ENCODE measurements around the gene NRXN3. TPM values are rescaled to one million over a fixed set of nuclear protein-coding genes. Genes with fewer than 3 reads are reported as not detected.

The NRXN3 gene
- total RNA-seq, 1 experiment from 2014 or later, result not detected

DNA sequence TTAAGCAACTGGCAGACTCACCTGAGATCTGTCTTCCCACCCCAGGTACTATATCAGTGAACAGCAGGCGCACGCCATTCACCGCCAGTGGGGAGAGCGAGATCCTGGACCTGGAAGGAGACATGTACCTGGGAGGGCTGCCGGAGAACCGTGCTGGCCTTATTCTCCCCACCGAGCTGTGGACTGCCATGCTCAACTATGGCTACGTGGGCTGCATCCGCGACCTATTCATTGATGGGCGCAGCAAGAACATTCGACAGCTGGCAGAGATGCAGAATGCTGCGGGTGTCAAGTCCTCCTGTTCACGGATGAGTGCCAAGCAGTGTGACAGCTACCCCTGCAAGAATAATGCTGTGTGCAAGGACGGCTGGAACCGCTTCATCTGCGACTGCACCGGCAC lies 544.5 kb downstream of the NRXN3 start:
- no peak for DNase-seq (ENCODE audit: low spot score)
- in situ Hi-C loops (cut with HindIII; ENCODE audit: low sequenced_read_pairs), result no loop called here

DNA sequence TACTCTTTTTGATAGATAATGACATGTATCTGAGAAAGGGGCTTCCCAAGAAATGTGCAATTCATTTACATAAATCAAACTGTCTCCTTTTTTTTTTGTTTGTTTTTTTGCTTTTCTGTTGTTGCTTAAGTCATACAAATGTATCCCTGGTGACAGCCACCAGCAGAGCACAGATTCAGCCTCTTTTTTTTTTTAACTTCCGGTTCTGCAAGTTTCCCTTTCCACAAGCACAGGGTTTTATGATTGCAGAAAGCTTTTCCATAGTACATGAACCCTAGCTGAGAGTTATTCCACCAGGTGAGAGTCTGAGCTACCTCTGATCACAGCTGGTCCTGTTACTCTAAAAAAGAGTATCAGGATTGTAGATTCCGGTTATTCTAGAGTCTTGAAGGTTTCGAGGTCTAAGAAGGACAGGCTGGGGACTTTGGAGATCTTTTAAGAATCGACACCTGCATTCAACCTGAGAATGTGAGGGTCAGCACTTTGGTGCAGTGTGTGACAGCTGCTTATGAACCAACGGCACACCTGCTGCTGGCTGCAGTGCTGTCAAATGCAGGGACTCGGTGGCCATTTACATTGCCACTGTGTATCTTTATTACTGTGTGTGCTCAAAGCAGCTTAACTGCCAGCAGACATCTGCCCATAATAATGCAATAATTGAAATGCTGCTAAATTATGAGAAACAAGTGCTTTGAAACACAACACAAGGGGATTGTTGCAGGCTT lies 551.7 kb downstream of the NRXN3 start:
- in situ Hi-C loops (cut with HindIII; ENCODE audit: low sequenced_read_pairs), result no loop called here
- DNase-seq (ENCODE audit: low spot score), result no peak

DNA sequence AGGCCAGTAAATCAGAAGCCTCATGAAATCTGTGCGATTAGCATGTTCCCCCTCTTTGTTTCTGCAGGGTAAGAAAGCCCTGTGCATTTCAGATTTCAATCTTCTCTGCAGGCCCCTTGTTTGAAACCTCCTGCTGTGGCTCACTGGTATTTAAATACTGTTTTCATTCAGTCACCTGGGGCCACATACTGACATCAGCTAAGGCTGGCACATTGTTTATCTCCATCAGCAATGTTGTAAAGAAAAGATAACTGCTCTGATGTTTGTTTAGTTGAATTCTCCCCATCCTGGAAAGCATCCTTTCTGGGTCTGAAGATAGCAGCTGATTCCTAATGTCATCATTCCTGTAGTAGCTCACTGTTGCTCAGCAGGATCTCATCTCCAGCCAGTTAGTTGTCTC lies 554.9 kb downstream of the NRXN3 start:
- in situ Hi-C loops (cut with HindIII; ENCODE audit: low sequenced_read_pairs), result no loop called here
- DNase-seq (ENCODE audit: low spot score), result no peak

DNA sequence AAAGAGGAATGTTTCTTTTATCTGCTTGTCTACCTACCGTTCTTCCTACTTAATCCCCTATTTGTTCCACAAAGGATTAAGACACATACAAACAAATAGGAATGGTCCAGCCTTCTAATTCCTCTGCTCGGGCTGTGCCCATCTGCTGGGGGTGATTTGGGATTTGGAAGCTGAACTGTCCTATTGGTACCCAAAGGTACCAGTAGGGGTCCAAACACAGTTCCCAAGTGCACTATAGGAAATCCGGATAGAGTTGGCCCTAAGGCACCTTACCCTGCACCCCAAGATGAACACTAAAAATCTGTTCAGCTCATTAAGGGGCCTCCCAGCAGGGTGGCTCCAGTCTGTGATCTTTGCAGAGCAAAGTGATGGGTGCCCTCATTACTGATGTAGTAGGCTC lies 566.9 kb downstream of the NRXN3 start:
- DNase-seq (ENCODE audit: low spot score), result no peak
- in situ Hi-C loops (cut with HindIII; ENCODE audit: low sequenced_read_pairs), result no loop called here

DNA sequence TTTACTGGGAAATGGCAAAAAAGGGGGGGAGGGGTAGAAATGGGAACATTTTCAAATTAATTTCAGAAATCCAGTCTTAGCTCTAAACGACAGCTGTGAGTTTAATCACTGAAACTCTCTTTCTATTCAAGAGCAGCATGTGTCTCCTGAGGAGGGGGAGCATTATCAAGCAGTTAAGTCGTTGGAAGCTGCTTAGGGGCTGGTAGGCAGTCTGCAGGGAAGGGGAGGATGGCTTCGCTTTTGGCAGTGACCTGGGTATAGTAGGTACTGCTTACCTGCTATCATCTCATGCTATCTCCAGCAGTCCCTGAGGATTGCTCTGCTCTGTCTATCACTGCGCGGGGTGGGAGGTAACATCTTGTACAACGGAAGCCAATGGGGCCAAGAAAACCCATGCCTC lies 567.4 kb downstream of the NRXN3 start:
- in situ Hi-C loops (cut with HindIII; ENCODE audit: low sequenced_read_pairs), result no loop called here
- DNase-seq (ENCODE audit: low spot score), result no peak

DNA sequence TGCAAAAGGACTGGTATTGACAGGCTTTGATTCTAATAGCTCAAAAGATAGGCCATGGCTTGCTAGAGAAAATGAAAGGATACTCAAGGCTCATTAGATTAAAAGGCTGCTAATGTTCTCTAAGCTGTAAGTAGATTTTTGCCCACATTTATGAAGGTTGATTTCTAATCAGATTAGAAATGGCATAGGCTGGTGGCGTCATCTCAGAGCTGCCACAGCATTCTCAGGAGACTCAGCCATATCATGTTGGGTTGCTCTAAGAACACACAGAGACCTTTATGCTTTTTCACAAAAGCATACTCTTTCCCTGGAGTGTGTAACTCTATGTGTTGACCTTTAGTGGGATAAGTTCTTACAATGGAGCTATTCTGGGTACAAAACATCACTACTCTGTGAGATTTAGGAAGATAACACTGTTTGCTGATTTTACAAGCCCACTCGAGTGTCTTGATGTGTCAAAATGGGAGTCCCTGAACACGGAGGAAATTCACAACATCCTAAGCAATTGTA lies 576.0 kb downstream of the NRXN3 start:
- in situ Hi-C loops (cut with HindIII; ENCODE audit: low sequenced_read_pairs), result no loop called here
- no peak for DNase-seq (ENCODE audit: low spot score)

DNA sequence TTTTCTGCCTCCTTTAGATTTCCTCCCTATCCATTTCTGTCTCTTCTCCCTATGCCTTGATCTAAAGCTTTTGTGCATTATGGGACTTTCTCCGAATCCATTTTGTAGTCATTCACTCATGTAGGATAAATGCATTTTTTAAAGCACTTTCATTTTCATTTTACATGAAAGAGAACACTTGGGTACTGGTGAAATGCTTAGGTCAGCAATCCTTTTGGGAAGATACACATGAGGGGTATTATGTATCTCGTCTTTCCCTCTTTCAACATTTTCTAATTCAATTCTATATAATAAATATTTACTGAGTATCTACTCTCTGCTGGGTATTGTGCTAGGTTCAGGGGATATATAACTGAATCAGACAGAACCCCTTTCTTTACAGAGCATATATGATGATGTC lies 577.6 kb downstream of the NRXN3 start:
- in situ Hi-C loops (cut with HindIII; ENCODE audit: low sequenced_read_pairs), result no loop called here
- no peak for DNase-seq (ENCODE audit: low spot score)

DNA sequence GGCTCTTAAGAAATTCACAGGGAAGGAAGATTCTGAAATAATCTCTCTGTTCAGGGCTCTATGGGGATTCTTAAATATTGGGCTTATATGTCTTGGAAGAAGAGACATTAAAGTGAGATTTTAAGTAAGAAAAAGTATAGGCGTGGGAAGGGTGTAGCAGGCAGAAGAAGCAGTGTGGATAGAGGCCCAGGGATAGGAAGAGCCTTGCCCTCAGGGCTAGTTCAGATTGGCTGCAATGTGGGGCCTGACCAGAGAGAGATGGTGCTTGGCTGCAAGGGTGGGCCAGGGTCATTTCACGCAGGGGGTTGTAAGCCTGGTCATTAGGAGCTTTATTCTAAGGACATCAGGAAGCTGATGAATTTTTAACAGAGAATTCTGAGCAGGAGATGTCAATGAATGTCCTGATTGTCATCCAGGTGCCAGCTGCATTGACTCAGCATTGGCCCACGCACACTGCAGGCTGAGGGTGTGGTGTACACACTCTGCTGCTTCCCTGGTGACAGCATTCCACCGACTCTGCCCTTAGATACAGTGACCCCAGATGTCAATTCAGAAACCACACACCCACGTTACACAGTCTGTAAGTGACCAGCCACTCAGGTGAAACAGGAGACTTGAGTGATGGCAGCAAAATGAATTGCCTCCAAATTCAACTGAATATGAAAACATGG lies 582.5 kb downstream of the NRXN3 start:
- DNase-seq (ENCODE audit: low spot score), result no peak
- in situ Hi-C loops (cut with HindIII; ENCODE audit: low sequenced_read_pairs), result no loop called here

DNA sequence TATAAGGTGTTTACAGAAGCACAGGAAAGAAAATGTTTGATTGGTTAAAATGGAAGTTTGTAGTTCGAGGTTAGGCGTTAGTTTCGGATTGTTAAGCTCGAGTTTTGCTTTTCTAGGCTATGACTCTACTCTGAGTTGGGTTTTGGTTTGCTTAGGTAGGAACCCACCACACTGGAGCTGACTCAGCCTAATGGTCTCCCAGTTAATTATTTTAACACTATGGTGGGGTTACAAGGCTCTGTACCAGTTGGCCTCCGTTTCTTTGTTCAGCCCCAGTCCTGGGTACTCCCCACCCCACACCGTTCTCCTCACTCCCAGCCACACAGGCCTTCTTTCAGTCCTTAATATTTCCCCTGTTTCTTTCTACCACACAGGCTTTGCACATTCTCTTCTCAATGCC lies 583.9 kb downstream of the NRXN3 start:
- no peak for DNase-seq (ENCODE audit: low spot score)
- in situ Hi-C loops (cut with HindIII; ENCODE audit: low sequenced_read_pairs), result no loop called here

DNA sequence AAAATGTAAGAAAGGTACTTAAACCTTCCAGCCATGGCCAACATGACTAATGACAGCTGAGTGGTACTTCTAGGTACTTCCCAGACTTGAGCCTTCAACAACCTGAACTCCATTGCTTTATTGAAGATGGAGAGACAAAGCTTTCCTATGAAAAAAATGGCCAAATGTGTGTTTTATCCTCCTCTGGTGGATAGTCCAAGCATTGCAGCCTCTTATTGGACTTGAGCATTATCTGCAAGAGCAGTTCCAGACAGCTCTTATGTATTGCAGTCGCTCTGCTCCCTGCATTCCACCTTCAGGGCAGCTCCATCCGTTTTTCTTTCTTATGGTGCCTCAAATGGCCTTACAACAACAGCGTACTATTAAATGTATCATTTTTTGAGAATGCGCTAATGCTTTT lies 588.2 kb downstream of the NRXN3 start:
- in situ Hi-C loops (cut with HindIII; ENCODE audit: low sequenced_read_pairs), result no loop called here
- DNase-seq (ENCODE audit: low spot score), result peak; percentile 15

DNA sequence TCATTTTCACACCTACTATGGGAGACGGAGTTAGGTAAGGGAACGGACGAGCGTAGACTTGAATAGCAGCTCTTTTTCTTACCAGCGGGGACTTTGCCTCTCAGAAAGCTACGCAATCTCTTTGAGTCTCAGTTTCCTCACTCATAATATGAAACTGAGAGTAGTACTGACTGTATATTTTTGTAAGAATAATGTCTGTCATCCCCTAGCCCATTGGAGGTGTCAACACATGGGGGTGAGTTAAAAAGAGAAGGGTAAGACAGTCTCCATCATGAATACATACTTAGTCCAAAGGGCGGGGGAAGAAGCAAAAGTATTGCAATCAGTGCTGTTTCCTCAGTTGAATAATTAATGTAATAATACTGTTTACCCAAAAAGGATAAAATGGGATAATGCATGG lies 592.2 kb downstream of the NRXN3 start:
- in situ Hi-C loops (cut with HindIII; ENCODE audit: low sequenced_read_pairs), result no loop called here
- DNase-seq (ENCODE audit: low spot score), result no peak

DNA sequence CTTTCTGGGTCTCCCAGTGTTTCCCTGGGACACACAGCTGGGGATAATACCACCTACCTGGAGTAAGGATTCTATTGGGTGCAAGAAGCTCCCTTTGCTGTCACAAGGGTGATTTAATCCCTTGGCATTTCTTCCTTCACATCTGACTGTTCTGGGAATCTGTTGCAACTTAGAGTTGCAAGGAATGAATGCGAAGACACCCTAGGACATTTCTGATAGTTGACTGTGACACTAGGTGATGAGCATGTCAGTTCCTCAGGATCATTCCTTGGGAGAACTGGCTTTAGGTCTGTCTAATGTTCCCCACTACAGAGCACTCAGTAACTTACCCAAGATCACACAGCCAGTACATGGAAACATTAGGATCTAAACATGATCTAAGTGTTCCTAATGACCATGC lies 593.6 kb downstream of the NRXN3 start:
- in situ Hi-C loops (cut with HindIII; ENCODE audit: low sequenced_read_pairs), result no loop called here
- no peak for DNase-seq (ENCODE audit: low spot score)

DNA sequence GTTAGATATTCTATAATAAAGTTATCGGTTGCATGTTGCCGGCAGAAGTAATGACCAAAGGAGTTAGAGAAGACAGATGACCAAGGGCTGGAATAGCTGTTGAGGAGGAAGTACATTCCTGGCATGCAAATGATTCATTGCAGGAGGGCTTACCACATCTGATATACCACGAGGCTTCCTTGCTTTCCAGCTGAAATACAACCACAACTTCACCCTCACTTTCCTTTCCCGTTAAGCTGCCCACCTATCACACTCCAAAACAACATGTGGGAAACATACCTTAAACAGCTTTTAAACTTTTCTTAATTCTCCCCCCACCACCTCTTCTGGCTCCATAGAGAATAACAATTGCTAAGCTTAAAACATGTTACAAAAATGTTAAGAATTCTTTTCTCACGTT lies 594.1 kb downstream of the NRXN3 start:
- in situ Hi-C loops (cut with HindIII; ENCODE audit: low sequenced_read_pairs), result no loop called here
- DNase-seq (ENCODE audit: low spot score), result no peak

DNA sequence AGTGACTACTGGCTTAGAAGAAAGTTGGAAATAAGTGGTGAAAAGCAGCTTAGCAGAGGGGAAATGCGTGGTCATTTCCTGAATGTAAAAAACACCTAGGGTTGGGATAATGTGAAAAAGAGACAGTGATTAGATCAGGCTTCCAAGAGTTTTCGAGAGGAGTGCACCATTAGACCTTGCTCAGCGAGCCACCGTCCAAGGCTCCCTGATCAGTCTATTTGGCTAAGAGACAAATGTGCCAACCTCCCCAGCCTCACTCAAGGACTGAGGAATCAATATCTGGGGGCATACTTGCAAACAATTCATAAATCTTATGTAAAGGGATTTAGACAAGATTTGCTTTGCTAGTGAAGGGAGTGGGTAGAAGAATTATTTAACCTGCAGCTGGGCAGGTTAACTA lies 594.5 kb downstream of the NRXN3 start:
- DNase-seq (ENCODE audit: low spot score), result no peak
- in situ Hi-C loops (cut with HindIII; ENCODE audit: low sequenced_read_pairs), result no loop called here

DNA sequence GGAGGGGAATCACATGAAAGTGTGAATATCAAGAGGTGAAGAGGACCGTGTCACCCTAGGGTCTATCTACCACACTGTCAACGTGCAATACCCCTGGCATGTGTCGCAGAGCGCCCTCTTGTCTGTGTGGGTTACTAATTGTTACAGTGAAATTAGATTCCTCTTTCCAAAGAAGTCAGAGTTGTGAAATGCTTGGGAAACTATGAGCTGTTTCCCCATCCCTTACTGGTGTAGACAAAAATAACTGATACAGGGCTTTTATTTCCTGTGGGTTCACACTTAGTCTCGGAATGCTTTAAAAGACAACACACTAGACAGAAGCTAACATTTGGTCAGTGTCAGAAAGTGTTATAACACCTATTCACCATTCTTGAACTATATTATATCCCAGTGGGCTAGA lies 597.3 kb downstream of the NRXN3 start:
- in situ Hi-C loops (cut with HindIII; ENCODE audit: low sequenced_read_pairs), result no loop called here
- no peak for DNase-seq (ENCODE audit: low spot score)

DNA sequence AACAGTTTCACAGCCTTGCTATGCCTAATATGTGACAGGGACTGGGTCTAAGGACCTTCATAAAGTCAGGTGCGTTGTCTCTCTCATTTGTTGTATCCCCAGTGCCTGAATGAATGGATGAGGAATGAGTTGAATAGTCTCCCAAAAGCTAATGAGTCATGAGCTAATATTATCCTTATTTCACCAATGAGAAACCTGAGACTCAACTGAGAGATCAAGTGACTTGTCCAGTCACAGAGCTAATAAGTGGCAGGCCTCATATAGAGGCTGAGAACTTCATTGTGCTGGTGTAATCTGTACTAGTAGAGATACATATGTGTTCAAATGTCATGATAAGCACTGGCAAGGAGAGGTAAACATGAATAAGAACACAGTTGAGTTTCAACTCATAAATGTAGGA lies 612.4 kb downstream of the NRXN3 start:
- no peak for DNase-seq (ENCODE audit: low spot score)
- in situ Hi-C loops (cut with HindIII; ENCODE audit: low sequenced_read_pairs), result no loop called here

DNA sequence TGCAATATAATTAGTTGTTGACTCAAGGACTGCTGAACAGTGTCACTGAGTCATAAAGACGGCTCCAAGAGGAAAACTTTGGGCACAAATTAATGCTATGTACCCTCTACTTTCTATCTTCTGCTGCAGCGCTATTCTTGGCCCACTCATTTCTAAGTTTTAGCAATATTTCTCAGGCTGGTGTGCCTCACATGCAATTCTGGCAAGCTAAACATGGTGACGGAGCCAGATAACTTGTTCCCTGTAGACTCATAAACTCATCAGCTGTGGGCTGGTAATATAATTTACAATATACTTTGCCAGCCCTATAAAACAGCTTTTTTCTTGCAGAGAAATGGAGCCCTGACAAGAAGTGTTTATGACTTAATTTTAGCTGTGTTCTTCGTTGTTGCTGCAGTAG lies 615.1 kb downstream of the NRXN3 start:
- DNase-seq (ENCODE audit: low spot score), result no peak
- in situ Hi-C loops (cut with HindIII; ENCODE audit: low sequenced_read_pairs), result no loop called here

DNA sequence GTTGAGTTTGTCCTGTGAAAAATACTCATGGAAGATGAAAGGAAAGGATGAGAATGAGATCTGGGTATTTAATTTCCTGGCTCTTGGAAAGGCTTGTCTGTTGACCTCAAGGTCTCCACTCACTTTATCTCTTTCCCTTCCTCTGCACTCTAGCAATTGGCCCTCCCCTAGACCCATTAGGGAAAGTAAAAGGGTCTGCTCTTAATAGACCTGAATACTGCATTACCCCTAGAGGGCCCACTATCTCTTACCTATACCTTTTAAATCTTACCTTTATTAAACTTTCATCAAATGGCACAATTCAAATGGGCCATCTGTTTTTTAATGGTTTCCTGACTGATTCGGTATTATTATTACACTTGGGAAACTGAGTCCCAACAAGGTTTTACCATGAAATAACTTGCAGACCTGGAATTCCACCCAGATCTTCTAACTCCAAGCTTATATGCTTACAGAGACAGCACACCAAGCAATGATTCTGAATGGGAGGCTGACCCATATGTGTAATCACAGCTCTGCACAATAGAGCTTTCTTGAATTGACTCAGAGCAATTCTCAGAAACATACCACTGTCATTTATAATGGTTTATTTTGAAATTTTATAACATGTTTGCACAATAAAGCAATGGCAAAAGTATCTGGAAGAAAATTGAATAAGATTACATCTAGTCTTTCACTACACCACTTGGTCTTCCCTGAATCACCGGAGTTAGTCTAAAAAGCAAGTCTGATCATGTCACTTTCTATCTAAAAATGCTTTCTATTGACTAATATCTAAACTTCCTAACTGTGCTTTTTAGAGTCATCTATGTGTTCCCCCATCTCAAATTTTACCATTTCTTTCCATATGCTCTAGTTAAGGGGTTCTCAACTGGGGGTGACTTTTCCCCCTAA lies 618.5 kb downstream of the NRXN3 start:
- in situ Hi-C loops (cut with HindIII; ENCODE audit: low sequenced_read_pairs), result no loop called here
- DNase-seq (ENCODE audit: low spot score), result no peak

DNA sequence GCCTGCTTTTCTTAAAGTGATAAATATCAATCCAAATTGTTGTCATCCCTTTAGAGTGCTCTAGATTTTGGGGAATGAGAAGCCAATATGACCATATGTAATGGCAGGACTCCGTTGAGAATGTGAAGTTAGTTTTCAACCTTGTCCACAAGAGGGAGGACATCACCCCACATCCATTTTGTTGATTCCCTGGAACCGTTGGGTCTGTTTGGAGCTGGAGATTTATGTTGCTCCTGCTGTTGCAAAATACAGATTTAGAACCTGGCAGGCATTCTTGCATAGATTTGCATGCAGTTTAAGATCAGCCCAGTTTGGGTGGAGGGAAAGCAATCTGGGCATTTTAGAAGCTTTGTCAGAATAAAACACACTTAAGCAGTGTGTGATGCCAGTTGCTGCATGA lies 620.1 kb downstream of the NRXN3 start:
- DNase-seq (ENCODE audit: low spot score), result peak; percentile 1
- in situ Hi-C loops (cut with HindIII; ENCODE audit: low sequenced_read_pairs), result no loop called here

DNA sequence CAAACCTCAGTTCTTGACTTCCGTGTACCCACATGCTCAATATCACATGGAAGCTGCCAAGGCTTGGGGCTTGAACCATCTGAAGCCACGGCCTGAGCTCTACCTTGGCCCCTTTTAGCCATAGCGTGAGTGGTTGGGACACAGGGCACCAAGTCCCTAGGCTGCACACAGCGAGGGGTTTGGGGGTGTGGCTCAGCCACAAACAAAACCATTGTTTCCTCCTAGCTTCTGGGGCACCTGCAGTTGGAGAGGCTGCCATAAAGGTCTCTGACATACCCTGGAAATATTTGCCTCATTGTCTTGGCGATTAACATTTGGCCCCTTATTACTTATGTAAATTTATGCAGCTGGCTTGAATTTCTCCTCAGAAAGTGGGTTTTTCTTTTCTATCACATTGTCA lies 628.6 kb downstream of the NRXN3 start:
- in situ Hi-C loops (cut with HindIII; ENCODE audit: low sequenced_read_pairs), result no loop called here
- DNase-seq (ENCODE audit: low spot score), result no peak

Data from G401 (cell line).